ENCODE results near the gene LIG3.

- TF ChIP-seq CTCF (IDR thresholded peaks at IDR 0.05; ENCODE audit: low read depth, low read length, missing input control) (no peak), EGR1 (IDR thresholded peaks at IDR 0.05; ENCODE audit: low read depth in 2 of 2) (no peak), MAX (IDR thresholded peaks at IDR 0.05) (no peak), RAD21 (IDR thresholded peaks at IDR 0.05) (no peak), TAF1 (conservative IDR thresholded peaks at IDR 0.05) (no peak)
These were observed 45.2 kb downstream of the LIG3 start for GRCh38 chr17:35025541-35025940.
